Measurements from ENCODE around the gene CTDSP2. TPM values are rescaled to one million over a fixed set of nuclear protein-coding genes. Genes with fewer than 3 reads are reported as not detected.

Gene CTDSP2
- total RNA-seq, 1 donor from 2014 or later: 62.3 TPM

DNA sequence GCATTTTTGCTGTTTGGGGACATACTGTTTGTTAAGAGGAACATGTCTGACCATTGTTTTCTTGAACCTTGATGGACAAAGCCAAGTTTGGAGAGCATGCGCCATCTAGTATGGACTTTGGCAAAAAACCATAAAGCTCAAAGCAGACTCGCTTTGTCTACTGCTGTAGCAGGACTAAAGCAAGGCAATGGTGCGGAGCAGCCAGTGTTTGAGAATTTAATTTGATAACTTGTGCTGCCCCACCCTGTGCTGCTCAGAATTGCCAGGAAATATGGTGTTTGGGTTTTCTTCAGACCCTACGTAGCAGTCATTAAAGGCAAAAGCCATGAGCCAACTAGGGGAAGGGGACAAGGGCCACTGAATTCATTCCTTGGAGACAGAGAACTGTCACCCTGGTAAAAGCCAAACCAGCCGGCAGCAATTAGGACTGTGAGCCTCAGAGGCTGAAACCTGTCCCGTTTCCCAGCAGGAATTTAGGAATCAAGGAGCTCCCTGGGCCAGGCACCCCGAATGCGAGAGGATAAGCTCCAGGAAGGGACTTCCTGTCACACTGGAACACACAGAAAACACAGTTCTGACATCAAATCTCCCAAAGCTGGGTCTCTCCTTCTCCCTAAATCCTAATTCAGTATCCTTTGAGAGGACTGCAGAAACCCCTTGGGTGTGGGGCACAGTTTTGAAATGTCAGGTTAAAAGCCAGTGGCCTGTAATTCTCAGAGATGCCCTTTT is 29.1 kb downstream of the CTDSP2 start:
- DNase-seq (ENCODE audit: low read depth in 2 of 2): no peak

DNA sequence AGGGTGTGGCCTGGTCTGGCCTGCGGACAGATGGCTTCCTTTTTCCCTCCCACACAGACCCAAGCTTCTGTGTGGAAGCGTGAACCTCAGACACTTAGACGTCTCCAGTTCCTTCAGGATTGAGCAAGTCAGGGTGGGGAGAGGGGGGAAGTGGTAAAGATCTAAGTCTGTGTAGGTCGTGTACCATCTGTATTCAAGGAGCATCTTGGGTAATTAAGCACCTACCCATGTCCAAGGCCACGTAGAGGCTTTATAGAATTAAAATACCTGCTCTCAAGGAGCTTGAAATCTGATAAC is 29.7 kb downstream of the CTDSP2 start:
- peak in 1 of 2 donors; percentile 26 for DNase-seq (ENCODE audit: low read depth in 2 of 2)

DNA sequence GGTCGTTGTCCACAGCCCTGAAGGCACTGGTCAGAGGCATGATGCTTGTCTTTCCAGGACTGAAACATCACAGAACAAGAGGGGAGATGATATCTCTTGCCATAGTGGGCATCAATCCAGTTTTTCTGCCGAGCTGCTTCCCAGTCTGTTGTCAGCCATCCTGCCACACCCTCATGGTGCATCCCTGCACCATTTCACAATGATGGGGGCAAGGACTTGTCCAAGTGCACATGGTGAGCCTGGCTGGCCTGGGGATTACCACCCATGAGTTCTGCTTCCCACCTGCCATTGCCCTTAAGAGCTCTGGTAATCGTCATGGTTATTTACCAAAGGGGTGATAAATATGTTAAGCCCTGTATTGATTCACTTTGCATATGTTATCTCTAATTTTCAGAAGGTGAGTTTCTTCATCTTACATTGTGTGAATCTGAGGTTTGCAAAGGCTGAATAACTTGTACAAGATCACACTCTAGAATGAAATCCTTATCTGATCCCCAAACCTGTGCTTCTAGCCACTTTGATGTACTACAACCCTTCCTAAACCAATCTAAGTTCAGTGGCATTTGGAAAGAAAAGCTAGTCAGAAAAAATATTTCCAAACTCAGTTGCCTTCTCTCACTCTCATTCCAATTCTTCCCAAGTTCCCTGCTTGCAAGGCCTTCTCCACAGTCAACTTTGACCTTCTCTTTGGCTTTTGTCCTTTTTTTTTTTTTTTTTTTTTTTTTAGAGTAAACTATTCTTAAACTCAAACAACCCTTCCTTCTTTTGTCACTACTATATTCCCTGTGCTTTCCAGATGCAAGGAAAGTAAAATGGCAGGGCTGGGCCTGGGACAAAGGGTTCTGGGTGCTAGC is 30.3 kb downstream of the CTDSP2 start:
- DNase-seq (ENCODE audit: low read depth in 2 of 2): no peak

DNA sequence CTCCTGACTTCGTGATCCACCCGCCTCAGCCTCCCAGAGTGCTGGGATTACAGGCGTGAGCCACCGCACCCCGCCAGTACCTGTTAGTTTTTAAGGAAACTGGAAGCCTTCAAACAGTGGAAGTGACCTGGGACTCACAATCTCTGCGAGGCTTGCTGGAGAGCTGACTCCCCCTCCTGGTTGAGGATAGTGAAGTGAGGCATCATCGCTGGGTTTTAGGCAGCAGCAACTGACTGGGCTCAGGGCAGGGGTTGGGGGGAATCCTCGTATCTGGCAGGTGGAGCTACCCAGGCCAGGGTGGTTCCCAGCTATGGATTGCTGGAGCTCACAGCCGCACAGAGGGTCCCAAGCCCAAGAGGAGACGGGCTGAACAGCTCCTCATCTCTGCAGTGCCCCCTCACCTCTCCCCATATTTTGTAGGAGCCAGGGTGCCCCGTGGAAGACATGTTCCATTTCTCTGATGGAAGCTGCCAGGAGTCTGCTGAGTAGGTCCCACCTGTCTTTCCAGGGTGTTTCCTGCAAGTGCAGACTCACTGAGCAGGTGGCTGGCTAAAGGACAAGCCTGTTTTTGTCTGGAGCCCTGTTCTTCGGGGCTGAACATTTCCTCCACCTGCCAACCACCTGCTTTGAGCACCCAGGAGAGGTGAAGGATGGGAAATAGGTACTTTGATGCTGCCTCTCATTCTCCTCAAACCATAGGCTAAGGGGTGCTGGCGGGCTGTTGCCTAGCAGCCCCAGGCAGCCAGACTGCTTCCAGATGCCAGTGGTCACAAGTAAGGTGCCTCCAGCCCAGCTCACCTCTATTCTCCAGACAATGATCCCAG is 31.1 kb downstream of the CTDSP2 start:
- no peak for DNase-seq (ENCODE audit: low read depth in 2 of 2)

DNA sequence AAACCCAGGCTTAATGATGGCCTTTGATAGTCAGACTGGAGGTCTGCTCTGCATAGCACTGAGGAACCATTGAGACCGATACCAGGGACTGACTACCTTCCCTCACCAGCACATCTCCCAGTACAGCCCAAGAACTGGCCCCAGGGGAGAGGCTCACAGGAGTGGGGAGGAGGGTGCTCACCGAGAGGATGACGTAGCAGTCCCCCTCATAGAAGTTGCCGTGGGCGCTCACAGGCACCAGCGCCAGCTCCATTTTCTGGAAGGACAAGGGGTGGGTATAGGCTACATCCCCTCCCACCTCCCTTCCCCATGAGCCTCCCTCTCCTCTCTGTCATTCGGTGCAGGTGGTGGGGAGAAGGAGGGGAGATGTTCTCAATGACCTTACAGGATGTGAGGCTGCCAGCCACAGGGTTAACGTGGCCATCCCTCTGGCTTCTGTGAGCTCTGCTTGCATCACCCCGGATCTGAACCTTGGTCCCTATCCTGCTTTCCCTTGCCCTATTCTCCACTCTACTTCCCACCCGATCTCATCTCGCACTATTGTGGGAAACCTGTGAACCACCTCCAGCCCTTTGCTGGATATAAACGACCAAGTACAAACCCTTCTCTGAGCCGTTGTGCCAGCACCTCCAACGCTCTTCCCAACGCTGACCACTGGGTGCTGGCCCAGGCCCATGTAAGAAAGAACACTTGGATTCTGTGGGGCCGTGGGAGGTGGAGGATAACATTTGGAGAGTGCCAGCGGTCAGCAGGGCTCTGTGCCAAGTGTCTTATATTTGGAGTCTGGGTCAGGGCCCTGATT is 32.4 kb downstream of the CTDSP2 start:
- DNase-seq (ENCODE audit: low read depth in 2 of 2): no peak

DNA sequence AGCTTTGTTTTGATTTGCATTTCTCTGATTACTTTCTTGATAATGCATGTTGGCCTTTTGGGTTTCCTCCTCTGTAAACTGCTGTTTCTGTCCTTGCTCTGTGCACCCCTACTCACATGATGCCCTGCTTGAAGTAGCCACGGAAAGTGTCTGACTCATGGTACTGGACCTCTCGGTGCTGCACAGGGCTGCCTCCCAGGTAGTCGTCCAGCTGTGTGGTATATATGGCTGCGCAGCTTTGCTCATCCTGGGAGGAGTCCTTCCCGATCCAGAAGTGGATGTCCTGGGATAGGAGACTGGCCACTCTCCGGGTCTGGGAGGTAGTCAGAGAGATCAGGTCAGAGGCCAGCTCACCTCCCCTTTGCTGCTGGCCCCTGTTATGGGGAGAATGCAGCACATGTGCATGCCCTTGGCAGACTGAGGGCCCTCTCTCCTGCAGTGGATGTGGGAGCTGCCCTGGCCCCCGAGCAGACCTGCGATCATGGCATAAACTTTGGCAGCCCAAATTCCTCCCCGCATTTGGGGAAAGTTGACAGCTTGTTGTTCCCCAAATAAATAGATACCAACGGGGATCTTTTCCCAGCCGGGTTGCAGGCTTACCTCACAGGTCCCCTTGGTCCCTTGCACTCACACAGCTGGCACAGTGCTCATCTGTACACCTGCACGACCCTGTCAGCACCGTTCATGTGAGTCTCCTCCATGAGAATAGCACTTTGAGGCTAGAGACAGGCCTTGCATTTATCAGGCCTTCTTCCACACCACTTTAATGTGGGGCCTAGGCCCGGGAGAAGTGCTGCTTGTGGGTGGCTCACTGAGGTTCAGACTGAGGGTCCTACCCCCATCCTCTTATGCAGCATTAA is 33.2 kb downstream of the CTDSP2 start:
- no peak for DNase-seq (ENCODE audit: low read depth in 2 of 2)

DNA sequence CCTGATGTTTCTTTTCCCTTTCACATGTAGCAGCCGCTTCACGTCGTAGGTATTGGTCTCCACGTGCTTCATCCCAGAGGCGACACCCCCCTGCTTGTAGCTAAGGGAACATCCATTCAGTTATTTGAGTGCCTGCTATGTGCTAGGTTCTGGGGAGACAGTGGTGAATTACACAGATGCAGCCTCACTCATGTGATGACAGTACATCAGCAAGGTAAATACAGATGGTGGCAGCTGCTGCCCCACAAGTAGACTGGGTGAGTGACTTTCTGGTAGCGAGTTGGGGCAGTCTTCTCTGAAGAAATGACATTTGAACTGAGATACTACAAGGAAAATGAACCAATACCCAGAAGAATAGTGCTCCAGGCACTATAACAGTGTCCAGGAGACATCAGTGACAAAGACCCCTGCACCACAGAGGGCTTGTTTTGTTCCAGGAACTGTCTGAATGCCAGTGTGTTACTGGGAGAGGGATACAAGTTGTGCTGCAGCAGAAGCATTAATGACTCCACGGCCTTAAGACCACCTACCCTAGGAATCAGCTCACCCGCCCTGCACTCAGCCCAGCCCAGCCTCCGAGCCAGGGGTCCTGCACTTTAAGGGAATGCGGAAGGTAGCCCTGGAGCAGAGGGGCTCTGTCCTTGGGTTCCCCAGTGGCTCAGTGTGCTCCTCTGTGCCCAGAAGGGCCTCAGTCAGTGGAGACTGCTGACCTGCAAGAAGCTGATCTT is 35.3 kb downstream of the CTDSP2 start:
- DNase-seq (ENCODE audit: low read depth in 2 of 2): no peak

DNA sequence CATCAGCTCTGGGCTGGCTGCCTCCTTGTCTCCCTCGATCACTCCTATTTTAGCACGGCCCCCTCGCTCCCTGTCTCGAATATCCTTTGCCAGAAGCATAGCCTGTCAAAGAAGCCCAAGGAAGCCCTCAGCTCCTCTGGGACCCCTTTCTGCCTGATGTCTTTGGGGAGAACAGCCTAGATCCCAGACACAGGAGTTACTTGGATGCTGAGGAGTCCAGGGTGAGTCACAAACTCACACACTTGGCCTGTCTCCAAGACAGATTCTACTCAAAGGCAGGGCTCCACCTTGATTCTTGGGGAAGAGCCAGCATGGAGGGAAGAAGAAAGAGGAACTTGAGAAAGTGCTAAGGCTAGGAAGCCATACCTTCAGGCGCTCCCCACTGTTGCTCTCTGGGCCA is 36.1 kb downstream of the CTDSP2 start:
- DNase-seq (ENCODE audit: low read depth in 2 of 2): peak in 1 of 2 donors; percentile 50

DNA sequence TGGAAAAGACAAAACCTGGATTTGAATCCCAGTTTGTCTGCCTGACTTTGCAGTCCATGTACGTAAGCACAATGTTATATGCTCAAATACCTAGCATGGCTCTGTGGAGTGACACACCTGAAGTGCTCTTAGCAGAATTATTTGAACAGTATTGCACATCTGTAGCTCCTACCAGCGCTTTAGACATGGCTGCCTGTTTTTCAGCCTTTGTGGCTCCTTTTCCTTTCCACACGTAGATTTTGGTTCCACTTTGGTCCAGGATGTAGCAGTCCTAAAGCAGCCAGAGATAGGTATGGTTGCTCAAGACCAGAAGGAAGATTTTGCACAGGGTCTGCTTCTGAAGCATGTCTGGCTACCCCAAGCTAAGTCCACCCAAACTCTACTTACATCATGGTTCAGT is 37.1 kb downstream of the CTDSP2 start:
- DNase-seq (ENCODE audit: low read depth in 2 of 2): no peak

DNA sequence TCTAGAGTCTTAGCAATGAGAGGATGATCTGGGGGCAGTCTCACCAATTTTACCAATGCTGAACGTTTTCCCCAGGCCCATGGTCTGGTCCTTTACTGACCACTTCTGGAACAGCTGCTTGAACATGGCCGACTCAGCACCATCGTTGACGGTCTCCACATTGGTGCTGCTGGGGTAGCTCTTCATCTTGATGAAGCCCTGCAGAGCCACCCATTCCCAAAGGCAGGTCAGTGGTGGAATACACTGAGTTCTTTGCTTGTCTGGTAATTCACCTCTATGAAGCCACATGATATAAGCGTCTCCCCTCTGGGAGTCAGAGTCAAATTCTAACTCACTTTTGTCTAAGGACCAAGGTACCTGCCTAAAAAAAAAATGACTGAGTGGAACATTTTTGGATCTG is 38.2 kb downstream of the CTDSP2 start:
- DNase-seq (ENCODE audit: low read depth in 2 of 2): no peak

DNA sequence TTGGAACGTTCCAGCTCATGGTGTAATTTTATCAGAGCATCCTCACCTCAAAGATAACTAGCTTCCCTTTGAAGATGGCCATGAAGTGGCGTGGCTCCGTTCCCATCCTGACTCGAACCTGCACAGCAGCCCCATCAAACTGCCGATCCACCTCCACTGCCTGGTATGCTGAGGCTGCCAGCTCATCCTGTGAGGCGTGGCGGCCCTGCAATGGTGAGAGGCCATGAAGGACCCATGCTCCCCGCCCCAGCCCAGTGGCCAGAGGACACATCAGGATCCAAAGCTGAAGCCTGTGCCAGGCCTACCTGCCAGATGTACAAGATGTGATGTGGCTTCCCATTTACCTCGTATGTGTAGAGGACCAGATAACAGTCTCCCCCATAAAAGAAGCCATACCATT is 39.2 kb downstream of the CTDSP2 start:
- DNase-seq (ENCODE audit: low read depth in 2 of 2): no peak

DNA sequence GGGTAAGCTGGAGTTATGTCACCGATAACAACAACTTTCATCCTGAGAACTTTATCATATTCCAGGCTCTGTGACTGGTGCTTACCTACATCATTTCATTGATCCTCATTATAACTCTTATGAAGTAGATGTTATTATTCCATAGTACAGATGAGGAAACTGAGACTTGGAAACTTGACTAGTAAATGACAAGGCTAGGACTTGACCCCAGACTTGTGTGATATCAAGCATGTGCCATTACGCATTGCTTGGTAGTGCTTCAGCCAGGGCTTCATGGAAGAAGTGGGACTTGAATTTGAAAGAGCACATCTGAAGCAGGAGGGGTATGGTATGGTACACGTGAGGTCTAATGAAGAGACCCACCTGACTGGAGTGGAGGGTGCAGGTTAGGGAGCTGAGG is 39.9 kb downstream of the CTDSP2 start:
- no peak for DNase-seq (ENCODE audit: low read depth in 2 of 2)

DNA sequence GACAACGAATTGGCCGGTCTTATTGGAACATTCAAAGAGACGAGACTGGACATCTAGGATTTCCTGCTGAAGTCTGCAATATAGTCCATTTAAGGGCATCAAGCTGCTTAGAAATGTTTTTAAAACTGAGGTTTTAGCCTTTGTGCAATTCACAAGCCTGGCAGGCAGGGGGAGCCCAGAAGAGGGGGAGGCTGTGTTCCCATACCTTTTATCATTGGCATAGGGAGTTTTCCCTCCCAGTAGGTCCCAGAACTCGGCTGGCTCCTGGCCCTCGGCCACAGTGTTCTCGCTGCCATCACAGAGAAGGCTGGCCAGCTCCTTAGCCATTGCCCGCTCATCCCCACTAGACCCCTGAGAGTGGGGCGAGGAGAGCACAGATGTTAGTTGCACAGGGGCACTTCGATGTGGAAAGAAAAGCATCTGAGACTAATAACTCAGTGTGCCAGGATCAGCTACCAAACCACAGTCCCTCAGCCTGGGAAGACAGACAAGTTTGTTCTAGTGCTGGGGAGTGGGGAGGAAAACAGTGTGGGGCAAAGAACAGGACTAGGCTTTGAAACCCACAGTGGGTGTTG is 43.1 kb downstream of the CTDSP2 start:
- peak; percentile 67 for DNase-seq (ENCODE audit: low read depth in 2 of 2)

DNA sequence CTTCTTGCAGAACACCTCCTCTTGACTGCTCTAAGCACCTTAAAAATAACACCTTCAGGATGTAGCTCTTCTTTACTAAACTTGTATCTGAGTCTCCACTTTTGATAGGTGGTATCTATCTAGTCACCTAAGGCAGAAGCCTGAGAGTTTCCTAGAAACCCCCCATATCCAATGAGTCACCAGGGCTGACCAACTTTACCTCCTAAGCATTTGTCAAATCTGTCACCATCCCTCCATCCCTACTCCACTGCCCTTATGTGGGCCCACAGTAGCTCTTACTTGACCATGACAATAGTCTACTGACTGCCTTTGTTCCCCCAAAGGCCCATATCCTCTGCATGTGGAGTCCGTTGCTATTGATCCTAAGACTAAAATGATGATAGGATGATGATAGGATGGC is 43.9 kb downstream of the CTDSP2 start:
- DNase-seq (ENCODE audit: low read depth in 2 of 2): no peak

DNA sequence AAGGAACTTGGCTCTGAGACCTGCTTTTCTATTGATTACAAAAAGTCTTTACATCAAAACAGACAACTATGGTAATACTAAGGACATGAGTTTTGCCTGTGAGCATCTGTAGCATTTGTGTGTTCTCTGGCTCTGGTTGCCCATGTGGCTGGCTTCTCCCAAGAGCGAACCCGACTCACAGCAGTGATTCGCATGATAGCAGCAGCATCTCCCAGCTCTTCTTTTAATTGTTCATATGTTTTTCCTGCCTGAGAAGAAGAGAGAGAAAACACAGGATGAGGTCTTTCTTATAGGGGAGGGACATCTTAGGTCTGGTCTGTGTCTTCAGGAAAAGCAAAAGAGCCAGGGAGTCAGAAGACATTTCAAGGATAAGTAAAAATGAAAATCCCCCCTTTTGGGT is 45.6 kb downstream of the CTDSP2 start:
- no peak for DNase-seq (ENCODE audit: low read depth in 2 of 2)

DNA sequence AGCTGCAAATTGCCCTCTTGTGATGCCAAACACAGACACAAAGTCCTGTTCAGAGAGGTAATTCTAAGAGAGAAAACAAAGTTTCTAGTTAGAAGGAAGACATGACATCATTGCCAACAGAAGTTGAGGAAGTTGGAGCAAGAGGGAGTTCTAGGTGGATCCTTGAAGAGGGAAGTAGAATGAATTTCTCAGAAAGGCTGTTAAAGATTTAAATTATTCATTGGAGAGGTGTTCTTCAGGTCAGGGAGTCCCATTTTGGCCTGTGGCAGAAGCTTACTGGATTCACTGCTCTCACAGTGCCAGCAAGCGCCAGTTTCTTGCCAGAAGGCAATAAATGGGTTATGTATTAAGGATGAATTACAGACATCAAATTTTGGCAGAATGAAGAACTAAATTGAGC is 48.6 kb downstream of the CTDSP2 start:
- DNase-seq (ENCODE audit: low read depth in 2 of 2): no peak

DNA sequence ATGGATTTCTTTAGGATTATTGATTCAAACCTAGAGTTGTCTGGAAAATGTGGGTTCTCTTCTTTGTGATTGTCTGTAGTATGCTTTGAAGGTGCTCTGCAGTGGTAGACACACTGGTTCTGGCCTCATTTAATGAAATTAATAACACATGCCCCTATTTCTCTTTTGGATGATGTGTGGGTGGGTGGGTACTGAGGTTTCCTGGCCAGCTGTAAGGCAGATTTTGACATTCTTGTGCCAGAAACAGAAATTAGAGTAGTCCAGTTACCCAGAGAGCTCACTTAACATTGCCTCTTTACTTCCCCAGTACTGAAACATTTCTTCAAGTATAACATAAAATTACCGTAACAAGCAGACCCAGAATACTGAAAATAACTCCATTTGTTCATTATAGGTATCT is 49.5 kb downstream of the CTDSP2 start:
- DNase-seq (ENCODE audit: low read depth in 2 of 2): no peak

DNA sequence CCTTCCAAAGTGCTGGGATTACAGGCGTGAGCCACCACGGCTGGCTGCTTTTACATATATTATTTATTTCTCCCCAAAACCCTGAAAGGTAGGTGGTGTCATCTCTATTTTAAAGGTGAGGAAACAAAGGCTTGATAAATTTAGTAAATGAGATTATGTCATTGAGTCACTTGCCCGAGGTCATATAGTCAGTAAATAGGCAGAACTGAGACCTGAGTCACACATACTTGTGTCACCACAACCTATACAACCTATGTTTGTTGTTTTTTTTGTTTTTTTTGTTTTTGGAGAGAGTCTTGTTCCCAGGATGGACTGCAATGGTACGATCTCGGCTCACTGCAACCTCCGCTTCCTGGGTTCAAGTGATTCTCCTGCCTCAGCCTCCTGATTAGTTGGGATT is 51.2 kb downstream of the CTDSP2 start:
- no peak for DNase-seq (ENCODE audit: low read depth in 2 of 2)

DNA sequence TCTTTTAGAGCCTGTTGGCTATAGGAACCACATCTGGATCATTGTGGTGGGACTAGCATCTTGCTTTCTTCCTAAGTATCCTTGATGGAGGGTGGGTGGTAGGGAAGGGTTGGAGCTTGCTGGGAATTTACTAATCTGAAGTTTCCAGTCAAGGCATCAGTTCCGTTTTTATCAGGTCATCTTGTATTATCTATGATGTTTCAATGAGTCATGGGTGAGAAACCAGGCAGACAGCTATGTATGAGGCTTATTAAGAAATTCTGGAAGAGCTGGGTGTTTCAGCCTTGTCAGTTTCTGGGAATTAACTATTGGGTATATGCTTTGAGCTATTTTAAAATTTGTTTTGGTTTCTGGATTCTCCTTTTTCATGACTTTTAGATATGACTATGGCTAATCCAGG is 52.6 kb downstream of the CTDSP2 start:
- DNase-seq (ENCODE audit: low read depth in 2 of 2): peak in 1 of 2 donors; percentile 75

DNA sequence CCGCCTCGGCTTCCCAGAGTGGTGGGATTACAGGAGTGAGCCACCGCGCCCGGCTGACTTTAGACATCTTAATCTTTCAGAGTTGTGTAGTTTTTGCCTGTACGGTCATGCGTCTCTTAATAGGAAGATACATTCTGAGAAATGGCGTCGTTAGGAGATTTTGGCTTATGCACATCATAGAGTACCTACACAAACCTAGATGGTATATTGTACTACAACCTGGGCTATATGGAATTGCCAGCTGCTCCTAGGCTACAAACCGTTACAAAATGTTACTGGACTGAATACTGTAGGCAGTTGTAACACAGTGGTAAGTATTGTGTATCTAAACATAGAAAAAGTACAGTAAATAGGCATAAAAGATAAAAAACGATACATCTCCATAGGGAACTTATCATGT is 62.7 kb downstream of the CTDSP2 start:
- no peak for DNase-seq (ENCODE audit: low read depth in 2 of 2)

All from lung microvascular endothelial cell (primary cell).